GM19240 (cell line): ENCODE data around the gene ADAM17.

ENCODE experiments used
- DNase-seq: peaks from one replicate; pipeline ENCODE4 v3.0.0; 2011; ENCODE audit warnings: low spot score; ENCODE audit not compliant: insufficient read length

ADAM17 gene

DNA sequence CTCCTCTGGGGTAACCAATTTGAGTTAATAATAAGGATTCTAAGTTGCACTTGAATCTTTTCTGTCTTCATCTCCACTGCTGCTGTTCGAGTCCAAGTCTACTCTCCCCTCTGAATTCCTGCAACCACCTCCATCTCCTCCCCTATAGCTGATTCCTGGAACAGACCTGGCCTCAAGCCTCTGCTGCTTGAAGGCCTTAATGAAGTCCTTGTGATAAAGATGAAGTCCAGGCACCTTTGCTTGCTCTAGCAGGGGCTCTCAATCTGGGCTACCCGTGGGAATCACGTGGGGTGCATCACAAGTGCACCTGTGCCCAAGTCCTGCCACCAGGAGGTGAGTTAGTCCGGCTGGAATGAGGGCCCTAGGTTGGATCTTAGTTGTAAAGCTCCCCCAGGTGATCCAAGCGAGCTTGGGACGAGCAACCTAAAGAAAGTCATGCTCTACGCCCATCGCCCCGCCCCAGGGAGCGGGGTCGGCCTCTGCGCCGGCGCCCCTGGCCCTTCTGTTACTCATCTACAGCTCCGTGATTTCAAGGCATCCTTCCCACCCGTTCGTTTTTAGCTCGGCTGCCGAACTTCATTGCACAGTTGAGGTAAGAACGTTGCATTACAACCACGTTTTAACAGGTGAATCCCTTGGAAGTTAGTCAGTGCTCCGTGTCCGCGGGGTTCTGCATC lies 82.2 kb downstream of the ADAM17 start:
- no peak for DNase-seq

DNA sequence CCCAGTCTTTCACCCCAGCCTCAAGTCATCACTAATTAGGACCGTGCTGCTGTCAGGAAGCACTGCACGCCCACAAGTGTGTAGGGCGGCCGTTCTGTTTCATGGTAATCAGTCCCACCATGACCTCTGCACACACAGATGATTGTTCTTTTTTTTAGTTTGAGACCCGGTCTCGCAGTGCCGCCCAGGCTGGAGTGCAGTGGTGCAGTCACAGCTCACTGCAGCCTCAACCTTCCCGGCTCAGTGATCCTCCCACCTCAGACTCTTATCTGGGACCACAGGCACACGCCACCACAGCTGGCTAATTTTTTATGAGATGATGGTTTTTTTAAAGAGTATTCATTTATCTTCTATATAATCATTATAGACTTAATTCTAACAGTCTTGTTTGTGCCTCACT lies 83.1 kb downstream of the ADAM17 start:
- no peak for DNase-seq

DNA sequence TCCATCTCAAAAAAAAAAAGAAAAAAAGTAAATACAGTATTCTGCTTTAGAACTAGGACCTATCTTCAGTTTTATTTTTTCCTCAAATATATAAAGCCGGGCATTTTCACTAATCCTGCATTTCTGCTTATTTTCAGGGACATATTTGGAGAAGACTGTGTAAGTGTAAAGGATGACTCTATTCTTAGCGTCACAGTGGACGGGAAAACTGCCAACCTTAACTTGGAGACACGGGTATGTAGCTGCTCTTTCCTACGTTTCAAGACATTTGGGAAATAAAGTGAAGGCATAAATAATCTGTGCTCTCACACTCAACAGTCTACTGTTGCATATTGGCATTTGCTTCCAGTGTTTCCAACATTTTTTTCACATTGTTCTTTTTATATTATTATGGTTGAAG lies 84.4 kb downstream of the ADAM17 start:
- no peak for DNase-seq

DNA sequence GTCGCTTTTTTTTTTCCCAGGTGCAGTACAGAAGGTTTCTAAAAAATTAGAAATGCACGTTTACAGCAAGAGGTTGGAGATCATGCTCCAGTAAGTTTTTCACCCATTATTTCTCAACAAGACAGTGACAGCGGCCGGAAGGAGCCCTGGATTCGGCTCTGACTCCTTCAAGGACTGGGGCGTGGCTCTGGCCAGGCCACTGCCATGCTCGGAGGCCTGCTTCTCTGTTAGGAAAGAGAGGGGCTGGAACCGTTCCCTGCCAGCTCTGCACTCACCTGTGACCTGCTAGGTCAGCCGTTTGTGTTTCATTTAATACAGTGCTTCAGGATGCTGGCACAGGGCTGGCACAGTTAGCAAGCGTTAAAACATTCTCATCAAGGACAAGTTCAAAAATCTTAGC lies 87.9 kb downstream of the ADAM17 start:
- no peak for DNase-seq

- no peak for DNase-seq
These were observed 89.4 kb downstream of the ADAM17 start for GRCh38 chr2:9466147-9466683.

GRCh38 chr2:9465170-9465569 lies 90.5 kb downstream of the ADAM17 start:
- DNase-seq = no peak

- DNase-seq = no peak
These were observed 92.0 kb downstream of the ADAM17 start for GRCh38 chr2:9463698-9464034.

- no peak for DNase-seq
These were observed 92.5 kb downstream of the ADAM17 start for GRCh38 chr2:9462886-9463697.

DNA sequence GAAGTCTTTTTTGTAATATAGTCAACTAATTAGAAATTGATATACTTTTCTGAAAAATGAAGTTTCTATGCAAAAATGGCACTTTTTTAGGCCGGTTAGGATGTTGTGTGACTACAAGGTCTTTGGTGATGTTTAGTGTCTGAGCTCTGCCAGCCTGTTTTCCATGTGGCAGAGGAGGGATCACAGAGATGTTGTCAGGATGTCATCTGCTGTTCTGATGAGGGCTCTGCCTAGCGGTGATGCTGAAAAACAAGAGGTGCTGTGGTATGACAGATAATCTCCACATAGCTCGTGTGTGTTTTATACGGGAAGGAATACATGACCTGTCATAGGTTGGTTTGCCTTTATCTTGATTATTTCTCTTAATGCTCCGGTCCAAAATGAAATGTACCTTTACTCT lies 93.3 kb downstream of the ADAM17 start:
- no peak for DNase-seq

DNA sequence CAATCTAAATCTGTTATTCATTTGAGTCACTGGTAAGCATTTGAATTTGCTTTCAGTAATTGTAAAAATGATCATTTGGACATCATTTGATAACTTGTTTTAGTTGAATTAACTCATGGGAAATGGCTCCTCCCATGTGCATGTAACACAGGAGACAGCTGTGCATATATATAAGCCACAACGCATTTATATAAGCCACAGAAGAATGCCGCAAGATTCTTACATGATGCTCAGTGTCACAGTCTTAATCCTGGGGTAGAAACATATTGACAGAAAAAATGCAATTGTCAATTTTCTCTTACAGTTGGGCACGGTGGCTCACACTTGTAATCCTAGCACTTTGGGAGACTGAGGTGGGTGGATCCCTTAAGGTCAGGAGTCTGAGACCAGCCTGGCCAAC lies 94.6 kb downstream of the ADAM17 start:
- no peak for DNase-seq

- DNase-seq = no peak
These were observed 95.1 kb downstream of the ADAM17 start for GRCh38 chr2:9460441-9461017.

GRCh38 chr2:9451231-9451630 lies 104.4 kb downstream of the ADAM17 start:
- no peak for DNase-seq

GRCh38 chr2:9445089-9445488 lies 110.5 kb downstream of the ADAM17 start:
- DNase-seq = no peak

GRCh38 chr2:9443526-9443925 lies 112.1 kb downstream of the ADAM17 start:
- DNase-seq = no peak

DNA sequence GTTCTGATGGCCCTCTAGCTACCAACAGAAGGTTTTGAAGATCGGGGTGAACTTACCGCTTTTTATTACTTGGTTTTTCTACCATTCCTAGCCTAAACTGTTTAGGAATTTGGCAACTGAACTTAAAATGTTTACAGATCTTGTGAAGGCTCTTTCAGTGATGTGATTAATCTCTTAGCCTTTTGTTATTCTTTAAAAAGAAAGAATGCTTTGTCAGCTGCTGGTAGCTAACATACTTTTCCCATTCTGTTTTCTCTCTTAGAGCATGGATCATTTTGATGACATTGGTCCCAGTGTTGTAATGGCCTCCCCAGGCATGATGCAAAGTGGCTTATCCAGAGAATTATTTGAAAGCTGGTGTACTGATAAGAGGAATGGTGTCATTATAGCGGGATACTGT lies 114.1 kb downstream of the ADAM17 start:
- no peak for DNase-seq

DNA sequence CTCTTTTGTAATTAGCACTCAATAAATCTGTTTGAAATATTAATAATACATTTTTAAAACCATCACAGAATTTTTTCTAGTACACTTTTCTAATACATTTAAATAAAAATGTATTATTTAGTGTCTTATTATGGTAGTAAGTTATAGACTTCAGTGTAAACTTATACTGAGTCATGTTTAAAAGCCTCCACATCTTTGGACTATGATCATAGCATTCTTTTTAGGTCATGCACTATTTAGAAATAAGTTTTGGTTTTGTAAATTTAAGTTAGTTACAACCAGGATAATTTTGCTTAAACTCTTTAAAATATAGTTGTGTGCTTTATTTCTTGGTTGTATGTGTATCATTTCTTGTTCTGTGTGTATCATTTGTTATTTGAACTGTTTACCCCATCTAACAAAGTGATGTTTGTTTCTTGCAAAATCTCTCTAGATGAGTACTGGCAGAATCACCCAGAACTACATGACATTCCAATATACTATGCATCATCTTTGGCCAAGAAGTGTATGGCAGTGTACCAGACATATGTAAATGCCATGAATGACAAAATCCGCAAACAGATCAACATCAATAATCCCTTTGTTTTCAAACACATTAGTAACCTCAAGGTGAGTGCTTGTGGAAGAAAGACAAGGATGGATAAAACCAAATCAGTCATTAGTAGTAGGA lies 115.4 kb downstream of the ADAM17 start:
- no peak for DNase-seq

DNA sequence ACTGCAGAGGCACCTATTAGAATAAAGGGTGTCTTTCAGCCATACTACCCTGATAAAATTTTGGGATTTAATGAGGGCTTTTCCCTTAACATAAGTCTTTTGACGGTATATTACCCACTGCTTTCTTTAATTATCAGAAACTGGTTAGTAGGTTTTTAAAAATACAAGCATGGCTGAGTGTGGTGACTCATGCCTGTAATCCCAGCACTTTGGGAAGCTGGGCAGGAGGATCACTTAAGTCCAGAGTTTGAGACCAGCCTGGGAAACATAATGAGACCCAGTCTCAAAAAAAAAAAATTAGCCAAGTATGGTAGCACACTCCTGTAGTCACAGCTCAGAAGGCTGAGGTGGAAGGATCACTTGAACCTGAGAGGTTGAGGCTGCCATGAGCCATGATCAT lies 116.1 kb downstream of the ADAM17 start:
- DNase-seq = no peak
